NT2/D1 (cell line): ENCODE measurements around the gene PTPRJ.

Source experiments
- SUZ12 ChIP-seq: IDR thresholded peaks from 2 replicates; pipeline ENCODE4 v1.6.1; 2011; ENCODE audit not compliant: insufficient read length, insufficient read depth; ENCODE audit errors: extremely low read depth
- ZNF274 ChIP-seq: IDR thresholded peaks from 2 replicates; pipeline ENCODE4 v1.6.1; 2011; ENCODE audit warnings: mild to moderate bottlenecking, low read depth, low read length

DNA sequence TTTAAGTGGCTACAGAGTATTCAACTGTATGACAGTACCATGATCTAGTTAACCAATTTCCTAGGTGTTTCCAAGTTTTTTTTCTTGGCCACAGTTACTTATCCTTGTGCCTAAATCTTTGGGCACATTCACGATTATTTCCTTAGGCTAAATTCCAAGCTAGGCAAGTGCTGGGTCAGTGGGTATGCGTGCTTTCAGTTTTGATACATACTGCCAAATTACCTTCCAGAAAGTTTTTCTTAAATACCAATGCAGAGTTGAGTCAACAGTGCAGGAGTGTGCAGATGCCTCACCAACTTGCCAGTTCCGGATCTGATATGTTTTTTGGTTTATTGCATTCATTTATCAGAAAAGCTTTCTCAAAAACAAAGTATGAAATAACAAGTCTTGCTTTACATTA is 168.4 kb downstream of the PTPRJ start:
- TF ChIP-seq ZNF274 = no peak
- TF ChIP-seq SUZ12 = no peak
